Ovary (tissue), 9 donors: ENCODE results near the gene NAV2. TPM values are rescaled to one million over a fixed set of nuclear protein-coding genes. Genes with fewer than 3 reads are reported as not detected.

Experiments used
- DNase-seq, 5 donors: peaks; one replicate each; pipeline ENCODE4 v3.0.0-alpha.2; 2019 to 2020
- H3K27ac ChIP-seq, 2 donors: fragments of 200-600 bp; one replicate each; pipeline versions ENCODE4 v1.5.1 to v1.8.0; 2019 to 2022
- H3K27me3 ChIP-seq: fragments of 200-600 bp; one replicate; pipeline ENCODE4 v1.8.0; 2022
- H3K36me3 ChIP-seq: fragments of 200-600 bp; sonication (generic); one replicate; pipeline ENCODE4 v1.5.1; 2019
- H3K4me1 ChIP-seq: one replicate; pipeline ENCODE4 v1.8.1; 2013; ENCODE audit warnings: mild to moderate bottlenecking, moderate library complexity; ENCODE audit not compliant: insufficient read depth
- H3K4me3 ChIP-seq: fragments of 200-600 bp; sonication (generic); one replicate; pipeline ENCODE4 v1.5.1; 2017
- H3K9me3 ChIP-seq, 2 donors: fragments of 200-600 bp in 1 of 2; sonication (generic) in 1 of 2; one replicate each; pipeline versions ENCODE4 v1.5.1 to v1.8.1; 2013 to 2019; ENCODE audit warnings: mild to moderate bottlenecking in 1 of 2, moderate library complexity in 1 of 2
- EP300 ChIP-seq: sonication (generic); formaldehyde crosslinking; IDR thresholded peaks from one replicate; pipeline ENCODE4 v1.6.1; 2017; ENCODE audit warnings: antibody characterized with exemption
- POLR2A ChIP-seq: fragments of 450-650 bp; IDR thresholded peaks from one replicate; pipeline ENCODE4 v1.6.1; 2017; ENCODE audit warnings: antibody characterized with exemption, mild to moderate bottlenecking, moderate library complexity
- WGBS, 3 donors: extraction: QIAGEN DNeasy Blood & Tissue Kit in 1 of 3; methylation state at CpG; one replicate each; pipeline versions ENCODE4 v1.1.5 to v1.1.7; 2013 to 2017; 5-methylcytosine and 5-hydroxymethylcytosine counted together
- intact Hi-C, 4 donors: fragments of 100-400 bp; cut with DNase I; formaldehyde crosslinking; loops; one replicate each; pipeline versions ENCODE4 v1.11.0 to v1.15.1; 2022 to 2023
- polyA plus RNA-seq, 2 donors: library from polyadenylated mRNA; stranded (reverse); fragments of 200-250 nt in 1 of 2; fragments of 350-450 nt in 1 of 2; fragmentation: Illumina TruSeq in 1 of 2; extraction: RNeasy Lipid Tissue Mini Kit (QIAGEN cat#74804) in 1 of 2; gene quantifications; one replicate each; pipeline ENCODE4 v1.2.3, GENCODE V29; 2013 to 2014
- total RNA-seq, 7 donors: library from RNA; depleted of rRNA in 2 of 7; stranded (reverse); fragments of >200 nt in 2 of 7; fragmentation: NEBNext Ultra II Directional in 3 of 7; extraction: Animal tissue kit (Norgen Biotek cat#: 25700) in 3 of 7; gene quantifications; one replicate each; pipeline versions ENCODE4 v1.1.0 to v1.2.4, GENCODE V29; 2016 to 2023
- TF ChIP-seq, protein P1 (sequence below), 3 donors: fragments of 450-650 bp in 2 of 3; fragments of 200-600 bp in 1 of 3; IDR thresholded peaks; one replicate each; pipeline versions ENCODE4 v1.5.1 to v1.8.0; 2016 to 2022; ENCODE audit warnings: antibody characterized with exemption in 3 of 3, mild to moderate bottlenecking in 1 of 3
- donor health status: DM: no; HTN: no; CAD: no; lungs with moderate emphysema.
- donor health status: DM: no; HTN: no; CAD: no.
- donor health status: Bipolar disorder and iron deficiency.
- donor health status: DM: yes; HTN: yes; CAD: no.
- donor health status: DM: no; HTN: no; CAD: no.
- donor health status: DM: yes; HTN: yes; CAD: no.

NAV2 gene
- total and polyA plus RNA-seq, 9 donors, result 2.9 to 14.1 (median 7.8) TPM

DNA sequence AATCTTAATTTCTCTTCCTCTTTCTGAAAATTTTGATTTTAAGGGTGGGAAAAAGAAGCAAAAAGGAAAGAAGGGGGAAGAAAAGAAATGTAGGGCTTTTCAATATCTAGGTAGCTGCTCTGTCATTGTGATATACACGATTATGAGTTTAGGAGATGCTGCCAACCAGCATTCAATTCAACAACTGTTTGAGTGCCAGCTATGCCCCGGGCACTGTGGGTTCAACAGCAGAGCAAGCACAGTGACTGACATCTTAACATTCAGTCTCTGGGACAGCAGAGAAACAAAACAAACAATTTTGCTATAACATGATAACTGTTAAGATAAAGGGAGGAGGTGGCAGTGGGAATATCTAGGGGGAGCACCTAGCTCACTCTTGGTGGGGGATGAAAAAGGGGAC lies 356.1 kb downstream of the NAV2 start:
- H3K9me3 ChIP-seq, result no peaks in the 10 kb centered on the region
- DNase-seq, result no peak
- no peaks in the 10 kb centered on the region for H3K4me1 ChIP-seq
- TF ChIP-seq, protein P1, sequence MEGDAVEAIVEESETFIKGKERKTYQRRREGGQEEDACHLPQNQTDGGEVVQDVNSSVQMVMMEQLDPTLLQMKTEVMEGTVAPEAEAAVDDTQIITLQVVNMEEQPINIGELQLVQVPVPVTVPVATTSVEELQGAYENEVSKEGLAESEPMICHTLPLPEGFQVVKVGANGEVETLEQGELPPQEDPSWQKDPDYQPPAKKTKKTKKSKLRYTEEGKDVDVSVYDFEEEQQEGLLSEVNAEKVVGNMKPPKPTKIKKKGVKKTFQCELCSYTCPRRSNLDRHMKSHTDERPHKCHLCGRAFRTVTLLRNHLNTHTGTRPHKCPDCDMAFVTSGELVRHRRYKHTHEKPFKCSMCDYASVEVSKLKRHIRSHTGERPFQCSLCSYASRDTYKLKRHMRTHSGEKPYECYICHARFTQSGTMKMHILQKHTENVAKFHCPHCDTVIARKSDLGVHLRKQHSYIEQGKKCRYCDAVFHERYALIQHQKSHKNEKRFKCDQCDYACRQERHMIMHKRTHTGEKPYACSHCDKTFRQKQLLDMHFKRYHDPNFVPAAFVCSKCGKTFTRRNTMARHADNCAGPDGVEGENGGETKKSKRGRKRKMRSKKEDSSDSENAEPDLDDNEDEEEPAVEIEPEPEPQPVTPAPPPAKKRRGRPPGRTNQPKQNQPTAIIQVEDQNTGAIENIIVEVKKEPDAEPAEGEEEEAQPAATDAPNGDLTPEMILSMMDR (IDR thresholded peaks at IDR 0.05), result no peak
- no peak for TF ChIP-seq EP300
- TF ChIP-seq POLR2A, result no peak
- 77 to 79% (median 78%) methylated on average over 2 of the region's 2 CpGs for WGBS, 3 donors
- intact Hi-C loops, result no loop called here
- H3K36me3 ChIP-seq, result no peaks in the 10 kb centered on the region
- no peaks in the 10 kb centered on the region for H3K27me3 ChIP-seq
- H3K27ac ChIP-seq, result no peak overlapping the region
- H3K4me3 ChIP-seq, result no peak overlapping the region

DNA sequence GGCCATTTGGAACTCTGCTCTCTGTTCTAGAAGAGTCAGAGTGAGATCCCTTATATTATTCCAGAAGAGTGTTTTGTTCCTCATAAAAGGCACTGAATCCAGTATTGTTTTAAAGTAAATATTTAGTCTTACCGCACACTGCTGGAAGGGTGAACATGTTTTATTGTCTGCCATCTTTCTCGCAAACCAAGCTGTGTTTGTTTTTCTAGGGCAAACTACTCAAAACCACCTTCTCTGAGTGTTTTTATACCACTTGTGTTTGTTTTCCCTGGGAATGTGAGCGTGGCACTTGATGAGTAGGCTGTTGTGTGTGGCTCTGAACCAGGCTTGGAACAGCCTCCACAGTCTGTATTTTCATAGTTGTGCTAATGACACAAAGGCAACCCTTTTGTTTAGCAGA lies 357.8 kb downstream of the NAV2 start:
- intact Hi-C loops, result no loop called here
- DNase-seq, result no peak
- Histone ChIP-seq H3K36me3 (no peaks in the 10 kb centered on the region), H3K4me1 (no peaks in the 10 kb centered on the region), H3K9me3 (no peaks in the 10 kb centered on the region), H3K4me3 (no peak overlapping the region), H3K27ac (no peak overlapping the region), H3K27me3 (no peaks in the 10 kb centered on the region)
- 59 to 81% (median 79%) methylated on average over 3 of the region's 3 CpGs for WGBS, 3 donors
- TF ChIP-seq POLR2A, result no peak
- no peak for TF ChIP-seq EP300
- TF ChIP-seq, protein P1 (IDR thresholded peaks at IDR 0.05), result no peak

DNA sequence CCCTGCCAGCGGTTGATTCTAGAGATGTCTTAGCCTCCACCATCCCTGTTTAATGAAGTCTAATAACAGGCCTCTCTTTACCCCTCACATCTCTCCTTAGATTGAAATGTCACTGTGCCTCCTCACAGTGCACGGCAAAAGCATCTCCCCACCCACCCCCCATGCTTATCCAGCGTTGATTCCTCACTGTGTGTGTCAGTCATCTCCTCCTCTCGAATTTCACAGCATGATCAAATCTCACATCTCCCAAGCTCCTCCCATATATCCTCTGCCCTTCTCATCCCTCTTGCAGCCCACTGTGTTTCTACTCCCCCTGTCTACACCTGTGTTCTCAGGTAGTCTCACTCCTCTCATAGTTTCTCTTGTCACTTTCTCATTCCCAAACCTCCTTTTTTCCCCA lies 363.0 kb downstream of the NAV2 start:
- Histone ChIP-seq H3K9me3 (no peaks in the 10 kb centered on the region), H3K27me3 (no peaks in the 10 kb centered on the region), H3K27ac (no peak overlapping the region), H3K4me1 (no peaks in the 10 kb centered on the region), H3K36me3 (no peaks in the 10 kb centered on the region), H3K4me3 (no peak overlapping the region)
- DNase-seq, result no peak
- WGBS, 3 donors, result 83 to 93% (median 86%) methylated on average over 4 of the region's 4 CpGs
- intact Hi-C loops, result no loop called here
- TF ChIP-seq, protein P1 (IDR thresholded peaks at IDR 0.05), result no peak
- TF ChIP-seq EP300 (no peak), POLR2A (no peak)

DNA sequence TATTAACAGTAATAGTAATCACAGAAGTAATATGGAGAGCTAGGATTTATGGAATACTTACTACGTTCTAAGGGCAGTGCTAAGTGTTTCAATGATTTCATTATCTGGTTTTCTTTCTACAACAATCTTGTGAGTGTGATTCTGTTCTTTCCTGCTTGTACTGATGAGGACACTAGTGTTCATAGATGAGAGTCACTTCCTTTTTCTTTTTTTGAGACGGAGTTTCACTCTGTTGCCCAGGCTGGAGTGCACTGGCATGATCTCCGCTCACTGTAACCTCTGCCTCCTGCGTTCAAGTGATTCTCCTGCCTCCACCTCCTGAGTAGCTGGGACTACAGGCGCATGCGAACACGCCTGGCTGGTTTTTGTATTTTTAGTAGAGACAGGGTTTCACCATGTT lies 366.2 kb downstream of the NAV2 start:
- no peak overlapping the region for H3K4me3 ChIP-seq
- TF ChIP-seq EP300 (no peak), POLR2A (no peak)
- TF ChIP-seq, protein P1 (IDR thresholded peaks at IDR 0.05), result no peak
- DNase-seq, result no peak
- H3K27ac ChIP-seq, result no peak overlapping the region
- H3K9me3 ChIP-seq, result no peaks in the 10 kb centered on the region
- 95 to 98% (median 97%) methylated on average over 7 of the region's 7 CpGs for WGBS, 3 donors
- H3K36me3 ChIP-seq, result no peaks in the 10 kb centered on the region
- H3K27me3 ChIP-seq, result no peaks in the 10 kb centered on the region
- intact Hi-C loops, result no loop called here
- no peaks in the 10 kb centered on the region for H3K4me1 ChIP-seq
